Sigmoid colon (tissue), 4 donors: ENCODE results near the gene CPS1.

Experiments used
- CTCF ChIP-seq, 4 experiments: fragments of 450-650 bp in 3 of 4; fragments of 200-600 bp in 1 of 4; IDR thresholded peaks; one replicate each; pipeline ENCODE4 v1.5.1; 2016 to 2019; ENCODE audit warnings: antibody characterized with exemption in 4 of 4, mild to moderate bottlenecking in 3 of 4, moderate library complexity in 2 of 4
- EP300 ChIP-seq, 4 donors: sonication (generic); formaldehyde crosslinking; IDR thresholded peaks; one replicate each; pipeline ENCODE4 v1.6.1; 2017; ENCODE audit warnings: antibody characterized with exemption in 4 of 4
- POLR2A ChIP-seq, 2 donors: fragments of 450-650 bp; IDR thresholded peaks; one replicate each; pipeline ENCODE4 v1.6.1; 2016; ENCODE audit warnings: antibody characterized with exemption in 2 of 2, mild to moderate bottlenecking in 2 of 2, moderate library complexity in 2 of 2

DNA sequence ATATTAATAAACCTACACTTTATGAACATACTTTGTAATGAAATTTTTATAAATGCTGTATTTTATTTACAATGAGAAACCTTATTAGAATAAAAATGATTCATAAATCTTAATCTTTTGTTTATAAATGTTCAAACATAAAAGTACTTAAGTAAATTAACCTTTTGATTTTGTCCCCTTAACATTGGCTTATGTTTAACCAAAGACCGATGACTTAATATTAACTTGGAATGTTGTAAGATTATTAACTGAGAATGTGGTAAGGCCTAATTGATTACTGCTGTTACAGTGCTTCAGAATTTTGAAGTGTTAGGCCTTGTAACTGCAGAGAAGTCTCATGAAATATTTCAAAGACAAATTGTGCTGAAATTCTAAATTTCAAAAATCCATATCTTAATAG, 5.7 kb downstream of the CPS1 start:
- TF ChIP-seq CTCF (IDR thresholded peaks at IDR 0.05) (no peak), EP300 (IDR thresholded peaks at IDR 0.05) (no peak), POLR2A (IDR thresholded peaks at IDR 0.05) (no peak)
